Esophagus squamous epithelium (tissue), 5 donors: Measurements from ENCODE around the gene MAP7D2. TPM values are rescaled to one million over a fixed set of nuclear protein-coding genes. Genes with fewer than 3 reads are reported as not detected.

Experiments
- DNase-seq: peaks from one replicate; lab custom pipeline; 2025; lab: John Stamatoyannopoulos, UW
- H3K27ac ChIP-seq, 4 donors: fragments of 200-600 bp; sonication (generic); one replicate each; pipeline ENCODE4 v1.5.1; 2016 to 2019; ENCODE audit warnings: mild to moderate bottlenecking in 1 of 4
- H3K27me3 ChIP-seq, 4 donors: fragments of 200-600 bp; sonication (generic); 1 replicate in 3 of 4; 2 replicates in 1 of 4; pipeline versions ENCODE4 v1.5.1 to v1.6.0; 2017 to 2021; ENCODE audit warnings: antibody characterized with exemption in 1 of 4
- H3K36me3 ChIP-seq, 3 donors: fragments of 200-600 bp; sonication (generic); one replicate each; pipeline ENCODE4 v1.5.1; 2016 to 2019
- H3K4me1 ChIP-seq, 3 donors: fragments of 200-600 bp; sonication (generic); one replicate each; pipeline ENCODE4 v1.5.1; 2017 to 2019
- H3K4me3 ChIP-seq, 4 donors: fragments of 200-600 bp; sonication (generic); 1 replicate in 3 of 4; 2 replicates in 1 of 4; pipeline ENCODE4 v1.5.1; 2016 to 2019; ENCODE audit warnings: mild to moderate bottlenecking in 2 of 4, moderate library complexity in 1 of 4
- H3K9me3 ChIP-seq, 3 donors: fragments of 200-600 bp; sonication (generic); one replicate each; pipeline ENCODE4 v1.5.1; 2016 to 2019
- POLR2A ChIP-seq, 4 donors: fragments of 450-650 bp; IDR thresholded peaks; one replicate each; pipeline ENCODE4 v1.6.1; 2017; ENCODE audit warnings: antibody characterized with exemption in 4 of 4, mild to moderate bottlenecking in 4 of 4, moderate library complexity in 3 of 4
- WGBS, 2 donors: methylation state at CpG; one replicate each; pipeline ENCODE4 v1.1.5; 2018; 5-methylcytosine and 5-hydroxymethylcytosine counted together
- intact Hi-C: fragments of 100-400 bp; cut with DNase I; formaldehyde crosslinking; loops from one replicate; pipeline ENCODE4 v1.15.0; 2022
- total RNA-seq, 4 donors: library from RNA; depleted of rRNA; stranded (reverse); fragments of >200 nt; gene quantifications; one replicate each; pipeline ENCODE4 v1.1.0, GENCODE V29; 2016
- TF ChIP-seq, protein P1 (sequence below), 6 experiments: fragments of 450-650 bp in 4 of 6; fragments of 200-600 bp in 2 of 6; sonication (generic) in 2 of 6; IDR thresholded peaks; one replicate each; pipeline ENCODE4 v1.5.1; 2016 to 2019; ENCODE audit warnings: antibody characterized with exemption in 6 of 6, mild to moderate bottlenecking in 4 of 6, moderate library complexity in 4 of 6
- donor health status: DM: yes; HTN: yes; CAD: no.

Gene MAP7D2
- total RNA-seq, 4 donors from 2014 or later = 0.09 to 0.75 (median 0.38) TPM; not detected in 1

DNA sequence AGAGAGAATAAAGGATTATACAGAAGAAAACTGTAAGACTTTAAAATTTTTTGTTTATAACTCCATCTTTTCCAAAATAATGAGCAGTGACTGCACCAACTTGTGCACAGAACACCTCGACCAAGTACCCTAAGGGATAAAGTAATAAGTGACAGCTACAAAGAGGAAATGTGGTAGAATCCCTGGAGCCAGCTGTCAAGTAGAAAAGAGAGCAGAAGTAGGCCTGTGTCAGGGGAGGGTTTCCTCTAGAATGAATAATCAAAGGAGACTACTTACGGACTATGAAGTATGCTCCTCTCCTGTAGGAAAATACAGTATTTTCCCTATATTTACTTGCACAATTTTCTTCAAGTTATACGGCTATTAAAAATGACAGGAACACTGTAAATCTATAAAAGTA, 23.7 kb upstream of the MAP7D2 start:
- Histone ChIP-seq H3K27ac (peak overlapping the region in 3 of 4 donors; percentile 46 to 98 (median 94)), H3K4me3 (peak overlapping the region; percentile 59 to 97 (median 84)), H3K27me3 (no peaks in the 10 kb centered on the region), H3K4me1 (peaks cover 6 to 20% (median 17%) of the 10 kb centered on the region in 3 donors), H3K9me3 (no peaks in the 10 kb centered on the region), H3K36me3 (peaks cover 5 to 29% (median 6%) of the 10 kb centered on the region in 3 donors)
- TF ChIP-seq POLR2A (IDR thresholded peaks at IDR 0.05) = no peak
- TF ChIP-seq, protein P1, sequence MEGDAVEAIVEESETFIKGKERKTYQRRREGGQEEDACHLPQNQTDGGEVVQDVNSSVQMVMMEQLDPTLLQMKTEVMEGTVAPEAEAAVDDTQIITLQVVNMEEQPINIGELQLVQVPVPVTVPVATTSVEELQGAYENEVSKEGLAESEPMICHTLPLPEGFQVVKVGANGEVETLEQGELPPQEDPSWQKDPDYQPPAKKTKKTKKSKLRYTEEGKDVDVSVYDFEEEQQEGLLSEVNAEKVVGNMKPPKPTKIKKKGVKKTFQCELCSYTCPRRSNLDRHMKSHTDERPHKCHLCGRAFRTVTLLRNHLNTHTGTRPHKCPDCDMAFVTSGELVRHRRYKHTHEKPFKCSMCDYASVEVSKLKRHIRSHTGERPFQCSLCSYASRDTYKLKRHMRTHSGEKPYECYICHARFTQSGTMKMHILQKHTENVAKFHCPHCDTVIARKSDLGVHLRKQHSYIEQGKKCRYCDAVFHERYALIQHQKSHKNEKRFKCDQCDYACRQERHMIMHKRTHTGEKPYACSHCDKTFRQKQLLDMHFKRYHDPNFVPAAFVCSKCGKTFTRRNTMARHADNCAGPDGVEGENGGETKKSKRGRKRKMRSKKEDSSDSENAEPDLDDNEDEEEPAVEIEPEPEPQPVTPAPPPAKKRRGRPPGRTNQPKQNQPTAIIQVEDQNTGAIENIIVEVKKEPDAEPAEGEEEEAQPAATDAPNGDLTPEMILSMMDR (IDR thresholded peaks at IDR 0.05) = no peak
- DNase-seq = no peak
- intact Hi-C loops = no loop called here
- WGBS, 2 donors = 0 to 19% methylated on average over 3 of the region's 3 CpGs

DNA sequence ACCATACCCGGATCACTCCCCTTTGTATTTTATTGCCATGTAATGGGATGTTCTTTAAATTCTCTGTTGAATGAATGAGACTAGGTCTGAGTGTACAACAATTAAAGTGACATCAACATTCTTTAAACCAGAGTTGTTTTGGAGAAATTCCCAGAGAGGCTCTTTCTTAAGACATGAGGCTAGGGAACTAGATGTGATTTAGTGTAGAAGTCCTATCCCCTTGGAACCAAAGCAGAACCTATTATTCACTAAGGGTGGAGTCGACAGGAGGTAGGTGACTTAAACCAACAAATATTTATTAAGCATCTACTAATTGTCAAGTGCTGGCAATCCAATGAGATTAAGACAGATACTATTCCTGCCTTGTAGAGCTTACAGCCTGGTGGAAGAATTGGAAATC, 23.3 kb upstream of the MAP7D2 start:
- H3K27me3 ChIP-seq = no peaks in the 10 kb centered on the region
- intact Hi-C loops = no loop called here
- WGBS, 2 donors = 22 to 47% methylated on average over 2 of the region's 2 CpGs
- H3K27ac ChIP-seq = peak overlapping the region in 3 of 4 donors; percentile 46 to 98 (median 94)
- no peak for DNase-seq
- TF ChIP-seq, protein P1 (IDR thresholded peaks at IDR 0.05) = no peak
- no peak for TF ChIP-seq POLR2A (IDR thresholded peaks at IDR 0.05)
- H3K36me3 ChIP-seq = peaks cover 5 to 33% (median 6%) of the 10 kb centered on the region in 3 donors
- peak overlapping the region in 3 of 4 donors; percentile 71 to 97 (median 96) for H3K4me3 ChIP-seq
- no peaks in the 10 kb centered on the region for H3K9me3 ChIP-seq
- peaks cover 6 to 20% (median 17%) of the 10 kb centered on the region in 3 donors for H3K4me1 ChIP-seq

DNA sequence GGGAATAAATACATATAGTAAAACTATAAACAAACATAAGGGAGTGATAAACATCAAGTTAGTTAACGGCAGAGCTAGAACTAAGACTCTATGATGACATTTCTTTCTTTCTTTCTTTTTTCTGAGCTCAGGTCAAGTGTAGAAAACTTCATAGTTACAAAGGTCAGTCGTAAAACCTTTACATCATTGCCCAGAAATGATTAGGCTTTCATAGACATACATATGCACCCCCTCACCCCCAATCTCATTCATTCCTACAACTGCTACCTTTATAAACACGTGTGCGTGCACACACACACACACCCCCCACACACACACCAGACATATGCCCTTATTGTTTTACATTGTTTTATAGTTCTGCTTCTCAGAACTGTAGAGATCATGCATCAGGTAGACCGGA, 19.2 kb upstream of the MAP7D2 start:
- Histone ChIP-seq H3K4me3 (no peak overlapping the region), H3K4me1 (peaks cover 0 to 20% (median 17%) of the 10 kb centered on the region in 3 donors), H3K27me3 (no peaks in the 10 kb centered on the region), H3K27ac (no peak overlapping the region), H3K9me3 (no peaks in the 10 kb centered on the region), H3K36me3 (peaks cover 6 to 73% (median 14%) of the 10 kb centered on the region in 3 donors)
- DNase-seq = no peak
- intact Hi-C loops = no loop called here
- TF ChIP-seq POLR2A (IDR thresholded peaks at IDR 0.05) = no peak
- TF ChIP-seq, protein P1 (IDR thresholded peaks at IDR 0.05) = no peak
- 73 to 78% methylated on average over 5 of the region's 5 CpGs for WGBS, 2 donors

DNA sequence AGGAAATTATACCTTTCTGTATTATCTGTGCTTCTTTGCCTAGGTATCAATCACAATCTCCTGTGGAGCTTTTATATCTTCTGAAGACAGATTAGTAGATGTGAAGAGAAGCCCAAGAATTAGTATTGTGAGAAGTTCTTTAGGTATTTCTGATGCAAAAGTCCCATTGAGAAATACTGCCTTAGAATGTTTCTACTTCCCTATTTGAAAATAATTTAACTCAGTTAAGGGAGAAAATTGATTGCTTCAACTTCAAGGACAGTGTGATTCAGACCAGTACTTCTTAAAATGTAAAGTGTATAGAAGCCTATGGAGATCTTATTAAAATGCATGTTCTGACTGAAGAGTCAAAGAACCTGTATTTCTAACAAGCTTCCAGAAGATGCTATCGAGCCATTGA, 16.0 kb upstream of the MAP7D2 start:
- H3K27ac ChIP-seq = no peak overlapping the region
- no peak overlapping the region for H3K4me3 ChIP-seq
- intact Hi-C loops = no loop called here
- peaks cover 6 to 84% (median 19%) of the 10 kb centered on the region in 3 donors for H3K36me3 ChIP-seq
- WGBS, 2 donors = 25 to 84% methylated on average over 1 of the region's 1 CpG
- H3K9me3 ChIP-seq = no peaks in the 10 kb centered on the region
- H3K4me1 ChIP-seq = peaks cover 0 to 13% (median 0%) of the 10 kb centered on the region in 3 donors
- no peaks in the 10 kb centered on the region for H3K27me3 ChIP-seq
- TF ChIP-seq POLR2A (IDR thresholded peaks at IDR 0.05) = no peak
- TF ChIP-seq, protein P1 (IDR thresholded peaks at IDR 0.05) = no peak
- DNase-seq = no peak

DNA sequence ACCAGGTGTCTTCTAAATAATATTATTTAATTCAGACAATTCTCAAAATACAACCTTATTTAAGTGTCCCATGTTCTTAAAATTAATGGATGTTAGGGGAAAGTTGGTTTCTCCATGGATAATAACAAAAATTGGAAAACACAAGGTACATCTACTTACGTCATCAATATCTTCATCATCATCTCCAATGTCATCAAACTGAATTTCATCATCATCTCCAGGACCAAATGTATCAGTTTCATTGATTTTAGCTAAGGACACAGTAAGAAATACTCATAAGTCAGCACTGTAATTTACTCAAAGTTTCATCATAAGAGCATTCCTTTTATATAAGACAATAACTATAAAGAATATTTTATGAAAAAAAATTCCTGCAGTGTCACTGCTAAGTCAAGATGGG, 13.7 kb upstream of the MAP7D2 start:
- WGBS, 2 donors = 89 to 94% methylated on average over 1 of the region's 1 CpG
- DNase-seq = no peak
- Histone ChIP-seq H3K27me3 (no peaks in the 10 kb centered on the region), H3K36me3 (peaks cover 0 to 63% (median 14%) of the 10 kb centered on the region in 3 donors), H3K4me3 (no peak overlapping the region), H3K4me1 (peaks cover 0 to 13% (median 0%) of the 10 kb centered on the region in 3 donors), H3K9me3 (no peaks in the 10 kb centered on the region), H3K27ac (no peak overlapping the region)
- TF ChIP-seq, protein P1 (IDR thresholded peaks at IDR 0.05) = no peak
- no peak for TF ChIP-seq POLR2A (IDR thresholded peaks at IDR 0.05)
- intact Hi-C loops = no loop called here
